Uterus (tissue), 2 donors: ENCODE results near the gene PGGHG.

ENCODE experiments used
- POLR2A ChIP-seq, 2 donors: fragments of 450-650 bp; IDR thresholded peaks; one replicate each; pipeline ENCODE4 v1.6.1; 2016; ENCODE audit warnings: antibody characterized with exemption in 2 of 2, mild to moderate bottlenecking in 1 of 2, moderate library complexity in 1 of 2
- TF ChIP-seq, protein P1 (sequence below), 4 experiments: fragments of 200-600 bp in 2 of 4; fragments of 450-650 bp in 2 of 4; sonication (generic) in 2 of 4; IDR thresholded peaks; one replicate each; pipeline ENCODE4 v1.5.1; 2016 to 2019; ENCODE audit warnings: antibody characterized with exemption in 4 of 4, mild to moderate bottlenecking in 2 of 4, moderate library complexity in 1 of 4

DNA sequence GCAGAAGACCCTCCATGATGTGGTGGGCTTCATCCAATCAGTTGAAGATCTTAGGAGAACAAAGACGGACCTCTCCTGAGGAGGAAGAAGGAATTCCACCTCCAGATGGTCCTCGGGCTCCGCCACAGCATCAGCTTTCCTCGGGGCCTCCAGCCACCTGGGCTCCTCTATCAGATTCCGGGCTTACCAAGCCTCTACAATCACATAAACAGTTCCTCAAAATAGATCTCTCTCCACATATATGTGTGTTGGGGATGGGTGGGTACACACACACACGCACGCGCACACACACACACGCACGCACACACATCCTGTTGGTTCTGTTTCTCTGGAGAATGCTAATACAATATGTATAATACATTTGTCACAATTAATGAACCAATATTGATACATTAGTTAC, 29.5 kb upstream of the PGGHG start:
- no peak for TF ChIP-seq POLR2A (IDR thresholded peaks at IDR 0.05)
- TF ChIP-seq, protein P1, sequence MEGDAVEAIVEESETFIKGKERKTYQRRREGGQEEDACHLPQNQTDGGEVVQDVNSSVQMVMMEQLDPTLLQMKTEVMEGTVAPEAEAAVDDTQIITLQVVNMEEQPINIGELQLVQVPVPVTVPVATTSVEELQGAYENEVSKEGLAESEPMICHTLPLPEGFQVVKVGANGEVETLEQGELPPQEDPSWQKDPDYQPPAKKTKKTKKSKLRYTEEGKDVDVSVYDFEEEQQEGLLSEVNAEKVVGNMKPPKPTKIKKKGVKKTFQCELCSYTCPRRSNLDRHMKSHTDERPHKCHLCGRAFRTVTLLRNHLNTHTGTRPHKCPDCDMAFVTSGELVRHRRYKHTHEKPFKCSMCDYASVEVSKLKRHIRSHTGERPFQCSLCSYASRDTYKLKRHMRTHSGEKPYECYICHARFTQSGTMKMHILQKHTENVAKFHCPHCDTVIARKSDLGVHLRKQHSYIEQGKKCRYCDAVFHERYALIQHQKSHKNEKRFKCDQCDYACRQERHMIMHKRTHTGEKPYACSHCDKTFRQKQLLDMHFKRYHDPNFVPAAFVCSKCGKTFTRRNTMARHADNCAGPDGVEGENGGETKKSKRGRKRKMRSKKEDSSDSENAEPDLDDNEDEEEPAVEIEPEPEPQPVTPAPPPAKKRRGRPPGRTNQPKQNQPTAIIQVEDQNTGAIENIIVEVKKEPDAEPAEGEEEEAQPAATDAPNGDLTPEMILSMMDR (IDR thresholded peaks at IDR 0.05) = no peak
